PC-3 (cell line): Measurements from ENCODE around the gene UMAD1.

Experiments
- EZH2 ChIP-seq: fragments of 300-600 bp; sonication (generic); IDR thresholded peaks from one replicate; pipeline ENCODE4 v1.6.1; 2017; ENCODE audit warnings: antibody characterized with exemption, mild to moderate bottlenecking, low read length; ENCODE audit not compliant: unreplicated experiment
- EZH2phosphoT487 ChIP-seq: fragments of 300-600 bp; sonication (generic); IDR thresholded peaks from 2 replicates; pipeline ENCODE4 v1.6.1; 2018; ENCODE audit warnings: mild to moderate bottlenecking, antibody characterized with exemption, low read length, borderline replicate concordance
- TF ChIP-seq, protein P1 (sequence below): fragments of 300-600 bp; sonication (generic); conservative IDR thresholded peaks from 2 replicates; pipeline ENCODE4 v1.5.1; 2017; ENCODE audit warnings: antibody characterized with exemption, low read depth, mild to moderate bottlenecking, low read length

DNA sequence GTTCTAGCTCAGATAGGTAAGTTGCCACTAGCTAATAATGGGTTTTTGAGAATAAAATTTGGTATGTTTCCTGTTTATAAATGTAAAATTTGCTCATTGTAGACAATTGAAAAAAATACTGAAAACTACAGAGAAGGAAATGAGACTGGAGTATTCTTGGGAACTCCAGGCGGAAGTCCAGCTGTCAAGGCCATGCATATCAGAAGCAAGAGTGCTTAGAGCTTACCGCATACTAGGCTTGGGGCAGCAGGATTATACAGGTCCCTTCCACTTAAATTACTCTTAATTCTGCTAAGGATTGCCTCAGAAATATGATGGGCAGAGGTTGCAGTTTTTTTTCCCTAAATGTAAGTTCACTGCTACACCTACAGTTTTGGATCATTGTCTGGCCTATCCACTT is 26.6 kb downstream of the UMAD1 start:
- TF ChIP-seq, protein P1, sequence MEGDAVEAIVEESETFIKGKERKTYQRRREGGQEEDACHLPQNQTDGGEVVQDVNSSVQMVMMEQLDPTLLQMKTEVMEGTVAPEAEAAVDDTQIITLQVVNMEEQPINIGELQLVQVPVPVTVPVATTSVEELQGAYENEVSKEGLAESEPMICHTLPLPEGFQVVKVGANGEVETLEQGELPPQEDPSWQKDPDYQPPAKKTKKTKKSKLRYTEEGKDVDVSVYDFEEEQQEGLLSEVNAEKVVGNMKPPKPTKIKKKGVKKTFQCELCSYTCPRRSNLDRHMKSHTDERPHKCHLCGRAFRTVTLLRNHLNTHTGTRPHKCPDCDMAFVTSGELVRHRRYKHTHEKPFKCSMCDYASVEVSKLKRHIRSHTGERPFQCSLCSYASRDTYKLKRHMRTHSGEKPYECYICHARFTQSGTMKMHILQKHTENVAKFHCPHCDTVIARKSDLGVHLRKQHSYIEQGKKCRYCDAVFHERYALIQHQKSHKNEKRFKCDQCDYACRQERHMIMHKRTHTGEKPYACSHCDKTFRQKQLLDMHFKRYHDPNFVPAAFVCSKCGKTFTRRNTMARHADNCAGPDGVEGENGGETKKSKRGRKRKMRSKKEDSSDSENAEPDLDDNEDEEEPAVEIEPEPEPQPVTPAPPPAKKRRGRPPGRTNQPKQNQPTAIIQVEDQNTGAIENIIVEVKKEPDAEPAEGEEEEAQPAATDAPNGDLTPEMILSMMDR, result no peak
- TF ChIP-seq EZH2phosphoT487 (no peak), EZH2 (no peak)
